LNCAP (cell line): Measurements from ENCODE around the gene HJURP.

Source experiments
- TF ChIP-seq, protein P1 (sequence below): fragments of 450-650 bp; IDR thresholded peaks from 2 replicates; pipeline ENCODE4 v1.5.1; 2017; ENCODE audit warnings: mild to moderate bottlenecking

The HJURP gene

GRCh38 chr2:233803292-233803911 is 50.9 kb downstream of the HJURP start:
- TF ChIP-seq, protein P1, sequence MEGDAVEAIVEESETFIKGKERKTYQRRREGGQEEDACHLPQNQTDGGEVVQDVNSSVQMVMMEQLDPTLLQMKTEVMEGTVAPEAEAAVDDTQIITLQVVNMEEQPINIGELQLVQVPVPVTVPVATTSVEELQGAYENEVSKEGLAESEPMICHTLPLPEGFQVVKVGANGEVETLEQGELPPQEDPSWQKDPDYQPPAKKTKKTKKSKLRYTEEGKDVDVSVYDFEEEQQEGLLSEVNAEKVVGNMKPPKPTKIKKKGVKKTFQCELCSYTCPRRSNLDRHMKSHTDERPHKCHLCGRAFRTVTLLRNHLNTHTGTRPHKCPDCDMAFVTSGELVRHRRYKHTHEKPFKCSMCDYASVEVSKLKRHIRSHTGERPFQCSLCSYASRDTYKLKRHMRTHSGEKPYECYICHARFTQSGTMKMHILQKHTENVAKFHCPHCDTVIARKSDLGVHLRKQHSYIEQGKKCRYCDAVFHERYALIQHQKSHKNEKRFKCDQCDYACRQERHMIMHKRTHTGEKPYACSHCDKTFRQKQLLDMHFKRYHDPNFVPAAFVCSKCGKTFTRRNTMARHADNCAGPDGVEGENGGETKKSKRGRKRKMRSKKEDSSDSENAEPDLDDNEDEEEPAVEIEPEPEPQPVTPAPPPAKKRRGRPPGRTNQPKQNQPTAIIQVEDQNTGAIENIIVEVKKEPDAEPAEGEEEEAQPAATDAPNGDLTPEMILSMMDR, result no peak

DNA sequence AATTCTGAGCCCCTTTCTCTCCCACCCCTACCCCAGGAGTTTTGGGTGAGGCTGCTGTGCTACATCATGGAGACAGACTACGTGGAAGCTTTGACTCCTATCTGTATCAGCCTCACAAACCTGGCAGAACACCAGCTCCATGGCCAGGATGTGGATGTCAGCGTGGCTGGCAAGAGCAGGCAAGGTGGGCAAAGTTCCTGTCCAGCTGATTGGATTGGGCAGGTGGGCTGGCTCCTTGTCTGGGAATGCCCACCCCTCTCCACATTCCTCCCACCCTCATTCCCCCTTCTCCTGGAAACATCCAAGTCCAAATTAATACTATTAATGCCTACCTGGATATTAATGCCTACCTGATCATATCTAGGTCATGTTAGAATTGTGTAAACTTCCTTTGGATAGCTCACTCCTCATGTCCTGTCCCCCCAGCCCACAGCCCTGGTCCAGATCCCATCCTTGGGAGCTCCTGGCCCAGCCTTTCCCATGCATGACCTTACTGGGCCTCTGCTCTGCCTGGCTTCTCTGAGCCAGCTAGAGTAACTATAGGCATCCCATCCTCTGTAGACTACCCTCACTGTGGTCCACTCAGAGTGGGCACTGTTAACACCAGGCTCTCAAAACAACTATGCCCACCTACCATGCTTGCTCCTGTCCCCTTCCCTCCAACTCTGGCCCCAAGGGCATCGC is 52.1 kb downstream of the HJURP start:
- TF ChIP-seq, protein P1, result no peak

- TF ChIP-seq, protein P1, result no peak
Observed at GRCh38 chr2:233801357-233802131, 52.8 kb downstream of the HJURP start.

DNA sequence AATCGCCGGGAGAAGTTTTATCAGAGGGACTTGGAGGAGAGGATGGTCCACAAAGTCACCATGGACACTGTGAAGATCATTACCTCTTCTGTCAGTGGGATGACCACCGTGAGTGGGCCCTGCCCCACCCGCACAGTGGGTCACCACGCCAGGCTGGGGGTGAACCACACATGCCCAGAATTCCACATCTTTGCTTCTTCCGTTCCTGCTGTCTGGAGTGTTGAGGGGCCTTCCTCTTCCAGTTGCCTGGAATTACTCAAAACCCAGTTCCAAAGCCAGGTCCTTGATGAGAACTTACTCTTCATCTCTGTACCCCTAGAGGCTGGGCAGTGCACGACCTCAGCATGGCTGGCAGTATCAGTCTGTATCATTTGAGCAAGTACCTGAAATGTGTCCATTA is 54.1 kb downstream of the HJURP start:
- TF ChIP-seq, protein P1, result no peak

DNA sequence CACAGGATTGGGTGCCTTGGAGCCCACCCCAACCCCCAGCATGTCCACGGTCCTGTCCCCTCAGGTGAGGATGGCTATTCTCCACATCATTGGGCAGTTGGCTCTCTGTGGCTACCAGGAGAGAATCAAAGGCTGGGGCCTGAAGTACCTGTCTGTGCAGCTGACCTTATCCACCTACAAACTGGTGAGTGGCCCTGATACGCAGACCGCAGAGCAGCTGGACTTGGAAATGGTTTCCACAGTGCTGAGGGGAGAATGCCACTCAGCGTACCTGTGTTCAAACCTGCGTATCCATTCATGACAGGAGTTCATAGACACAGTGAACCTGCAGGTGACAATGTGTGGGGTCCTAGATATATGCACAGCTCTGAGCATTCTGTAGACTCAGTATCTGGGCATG is 54.6 kb downstream of the HJURP start:
- TF ChIP-seq, protein P1, result no peak

DNA sequence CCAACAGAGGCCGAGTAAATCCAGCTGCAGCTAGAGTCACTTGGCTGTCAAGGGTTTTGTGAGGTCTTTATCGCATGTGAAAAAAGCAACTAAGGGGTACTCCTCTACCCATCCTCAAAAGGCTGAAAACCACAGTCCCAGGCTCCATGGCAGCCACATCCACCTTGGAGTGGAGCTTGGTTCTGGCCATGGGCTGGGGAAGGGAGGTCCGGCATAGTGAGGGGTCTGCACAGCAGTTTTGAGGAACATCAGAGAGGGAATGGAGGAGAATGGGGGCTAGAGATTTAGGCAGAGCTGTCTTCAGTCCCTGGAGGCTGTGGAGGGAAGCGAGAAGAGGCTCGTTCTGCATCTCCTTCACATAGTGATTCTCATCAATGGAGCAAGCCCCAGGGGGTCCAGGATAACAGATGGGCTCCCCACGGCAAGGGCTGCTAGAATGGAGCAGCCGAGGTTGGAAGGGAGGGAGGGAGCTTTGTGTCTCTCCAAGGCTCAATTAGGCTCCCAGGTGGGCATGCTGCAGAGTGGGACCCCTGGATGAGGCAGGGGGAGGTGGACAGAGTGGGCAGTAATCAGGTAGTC is 55.2 kb downstream of the HJURP start:
- TF ChIP-seq, protein P1, result no peak

GRCh38 chr2:233798335-233799086 is 55.8 kb downstream of the HJURP start:
- TF ChIP-seq, protein P1, result no peak
